Gastrocnemius medialis (tissue), 4 donors: ENCODE data around the gene CCDC8.
"Not testable (repeated sequence)": the region's sequence is repeated elsewhere in the genome, so short reads cannot be mapped to it uniquely, and the experiment has no call there.

Source experiments
- POLR2A ChIP-seq, 2 donors: fragments of 450-650 bp; IDR thresholded peaks; one replicate each; pipeline ENCODE4 v1.6.1; 2017; ENCODE audit warnings: antibody characterized with exemption in 2 of 2, mild to moderate bottlenecking in 2 of 2, moderate library complexity in 2 of 2
- TF ChIP-seq, protein P1 (sequence below), 5 experiments: fragments of 450-650 bp in 3 of 5; fragments of 200-600 bp in 2 of 5; sonication (generic) in 2 of 5; IDR thresholded peaks in 4 of 5; conservative IDR thresholded peaks in 1 of 5; 1 replicate in 4 of 5; 2 replicates in 1 of 5; pipeline ENCODE4 v1.5.1; 2016 to 2019; ENCODE audit warnings: antibody characterized with exemption in 5 of 5, mild to moderate bottlenecking in 3 of 5, moderate library complexity in 3 of 5

DNA sequence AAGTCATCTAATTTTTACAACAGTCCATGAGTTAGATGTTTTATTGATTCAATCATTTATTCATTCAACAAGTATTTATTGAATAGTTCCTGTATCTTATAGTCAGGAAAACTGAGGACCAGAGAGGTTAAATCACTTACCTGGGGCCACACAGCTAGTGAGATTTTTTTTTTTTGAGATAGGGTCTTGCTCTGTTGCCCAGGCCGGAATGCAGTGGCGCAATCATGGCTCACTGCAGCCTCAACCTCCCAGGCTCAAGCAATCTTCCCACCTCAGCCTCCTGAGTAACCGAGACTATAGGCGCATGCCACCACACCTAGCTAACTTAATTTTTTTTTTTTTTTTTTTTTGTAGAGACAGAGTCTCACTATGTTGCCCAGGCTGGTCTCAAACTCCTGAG, 22.3 kb upstream of the CCDC8 start:
- TF ChIP-seq, protein P1, sequence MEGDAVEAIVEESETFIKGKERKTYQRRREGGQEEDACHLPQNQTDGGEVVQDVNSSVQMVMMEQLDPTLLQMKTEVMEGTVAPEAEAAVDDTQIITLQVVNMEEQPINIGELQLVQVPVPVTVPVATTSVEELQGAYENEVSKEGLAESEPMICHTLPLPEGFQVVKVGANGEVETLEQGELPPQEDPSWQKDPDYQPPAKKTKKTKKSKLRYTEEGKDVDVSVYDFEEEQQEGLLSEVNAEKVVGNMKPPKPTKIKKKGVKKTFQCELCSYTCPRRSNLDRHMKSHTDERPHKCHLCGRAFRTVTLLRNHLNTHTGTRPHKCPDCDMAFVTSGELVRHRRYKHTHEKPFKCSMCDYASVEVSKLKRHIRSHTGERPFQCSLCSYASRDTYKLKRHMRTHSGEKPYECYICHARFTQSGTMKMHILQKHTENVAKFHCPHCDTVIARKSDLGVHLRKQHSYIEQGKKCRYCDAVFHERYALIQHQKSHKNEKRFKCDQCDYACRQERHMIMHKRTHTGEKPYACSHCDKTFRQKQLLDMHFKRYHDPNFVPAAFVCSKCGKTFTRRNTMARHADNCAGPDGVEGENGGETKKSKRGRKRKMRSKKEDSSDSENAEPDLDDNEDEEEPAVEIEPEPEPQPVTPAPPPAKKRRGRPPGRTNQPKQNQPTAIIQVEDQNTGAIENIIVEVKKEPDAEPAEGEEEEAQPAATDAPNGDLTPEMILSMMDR (IDR thresholded peaks at IDR 0.05 in 4 of 5, conservative IDR thresholded peaks at IDR 0.05 in 1 of 5), result not testable (repeated sequence)
- TF ChIP-seq POLR2A (IDR thresholded peaks at IDR 0.05), result not testable (repeated sequence)
